Activated naive CD4-positive, alpha-beta T cell (primary cell): ENCODE results near the gene NRTN.

Experiments
- DNase-seq, 4 experiments: peaks; one replicate each; lab custom pipeline; 2025; lab: John Stamatoyannopoulos, UW

The NRTN gene

DNA sequence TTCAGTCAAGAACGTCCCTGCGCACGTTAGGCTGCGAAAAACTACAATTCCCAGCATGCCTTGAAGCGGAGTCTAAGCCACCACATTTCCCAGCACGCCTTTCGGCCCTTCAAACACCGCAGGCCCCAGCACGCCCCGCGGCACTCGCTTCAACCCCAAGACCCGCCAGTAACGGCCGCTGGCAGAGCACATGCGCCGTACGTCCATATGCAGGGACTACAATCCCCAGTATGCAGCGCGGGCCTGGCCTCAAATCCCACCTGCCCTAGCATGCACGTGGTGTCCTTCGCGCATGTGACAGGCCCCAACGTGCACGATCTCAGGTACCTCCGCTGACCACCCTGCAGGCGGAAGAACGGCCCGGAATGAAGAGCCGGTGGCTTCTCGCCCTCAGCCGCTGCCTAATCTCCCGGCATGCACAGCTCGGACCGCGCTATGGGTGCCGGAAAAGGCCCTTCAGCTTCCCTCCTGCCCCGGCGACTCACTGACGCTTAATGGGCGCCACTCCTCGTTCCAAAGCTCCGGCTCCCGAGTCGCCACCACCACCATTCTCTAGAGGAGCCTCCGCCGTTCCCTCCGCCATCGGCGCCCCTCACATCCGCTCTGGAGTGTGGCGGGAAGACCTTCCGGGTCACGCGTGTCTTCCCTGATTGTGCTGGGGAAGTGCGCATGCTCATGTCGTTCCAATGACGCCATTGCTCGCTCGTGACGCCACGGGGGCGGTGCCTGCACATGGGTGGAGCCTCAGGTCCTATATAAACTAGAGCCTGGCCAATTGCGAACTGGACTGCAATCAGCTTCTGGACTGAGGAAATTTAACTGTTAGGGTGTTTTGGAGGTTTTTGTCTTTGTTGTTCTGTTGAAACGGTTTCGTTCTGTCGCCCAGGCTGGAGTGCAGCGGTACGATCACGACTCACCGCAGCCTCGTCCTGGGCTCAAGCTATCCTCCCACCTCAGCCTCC lies 14.0 kb upstream of the NRTN start, which contains the start of gene DUS3L:
DUS3L (minus strand) TSS at position 605 of the 962 bp plus-strand sequence; CDS start at position 583, 22 bp downstream.
- peak; percentile 87 to 92 (median 88) for DNase-seq

GRCh38 chr19:5792224-5792623 lies 12.6 kb upstream of the NRTN start:
- DNase-seq: no peak

DNA sequence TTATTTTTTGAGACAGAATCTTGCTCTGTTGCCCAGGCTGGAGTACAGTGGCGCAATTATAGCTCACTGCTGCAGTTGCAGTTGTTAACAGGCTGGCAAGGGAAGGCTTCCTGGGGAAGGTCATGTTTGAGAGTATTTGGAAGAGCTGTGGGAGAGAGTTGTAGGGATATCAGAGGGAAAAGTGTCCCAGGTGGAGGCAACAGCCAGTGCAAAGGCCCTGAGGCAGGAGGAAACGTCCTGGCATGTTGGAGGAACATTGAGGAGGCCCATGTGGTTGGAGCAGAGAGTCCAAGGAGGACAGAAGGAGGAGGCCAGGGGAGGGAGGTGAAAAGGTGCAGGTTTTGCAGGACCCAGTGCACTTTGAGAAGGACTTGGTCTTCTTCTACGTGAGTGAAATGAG lies 11.7 kb upstream of the NRTN start:
- no peak for DNase-seq

- no peak for DNase-seq
Measured at GRCh38 chr19:5795382-5795919, 9.4 kb upstream of the NRTN start.

- no peak for DNase-seq
Measured at GRCh38 chr19:5798244-5798643, 6.6 kb upstream of the NRTN start.

DNA sequence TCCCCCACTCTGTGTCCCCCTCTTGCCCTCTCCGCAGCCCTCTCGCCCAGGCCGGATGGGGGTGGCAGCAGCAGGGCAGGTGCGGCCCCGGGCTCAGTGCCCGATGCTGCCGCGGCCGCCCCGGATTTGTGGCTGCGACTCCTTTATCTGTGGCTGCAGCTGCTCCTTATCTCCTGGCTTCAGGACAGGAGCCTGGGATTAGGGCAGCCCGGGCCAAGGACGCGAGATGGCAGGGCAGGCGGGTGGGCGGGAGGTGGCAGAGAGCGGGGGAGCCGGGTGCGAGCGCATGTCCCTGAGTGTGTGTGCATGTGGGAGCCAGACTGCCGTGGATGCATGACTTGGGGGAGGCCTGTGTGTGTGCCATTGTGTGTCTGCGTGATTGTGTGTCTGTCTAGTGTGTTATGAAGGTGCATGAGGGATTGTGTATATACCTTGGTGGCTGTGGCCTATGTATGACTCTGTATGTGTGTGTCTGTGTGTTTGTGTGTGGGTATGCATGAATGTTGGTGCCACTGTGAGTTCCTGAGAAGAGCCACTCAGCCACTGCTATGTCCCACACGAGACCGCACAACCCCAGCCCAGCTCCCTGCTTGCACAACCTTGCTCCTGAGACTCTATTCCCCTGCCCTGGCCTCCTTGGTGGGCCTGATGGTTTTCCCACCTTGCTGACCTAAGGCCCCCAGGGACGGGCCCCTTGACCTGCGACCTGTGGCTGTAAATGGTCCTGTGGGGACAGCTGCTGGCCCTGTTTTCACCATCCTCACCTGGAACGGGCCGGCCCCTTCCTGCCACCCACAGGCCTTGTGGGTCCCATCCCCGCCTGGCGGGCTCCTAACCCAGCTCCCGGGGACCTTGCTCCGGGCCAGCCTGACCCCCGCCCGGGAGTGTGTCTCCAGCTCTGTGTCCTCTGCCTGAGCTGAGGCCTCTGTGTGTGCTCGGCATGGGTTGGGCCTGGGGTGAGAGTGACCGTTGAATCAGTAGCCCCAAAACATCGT lies 5.3 kb upstream of the NRTN start:
- no peak for DNase-seq

GRCh38 chr19:5800361-5801270 lies 4.3 kb upstream of the NRTN start:
- DNase-seq: no peak

GRCh38 chr19:5801796-5802619 lies 2.9 kb upstream of the NRTN start:
- DNase-seq: no peak

DNA sequence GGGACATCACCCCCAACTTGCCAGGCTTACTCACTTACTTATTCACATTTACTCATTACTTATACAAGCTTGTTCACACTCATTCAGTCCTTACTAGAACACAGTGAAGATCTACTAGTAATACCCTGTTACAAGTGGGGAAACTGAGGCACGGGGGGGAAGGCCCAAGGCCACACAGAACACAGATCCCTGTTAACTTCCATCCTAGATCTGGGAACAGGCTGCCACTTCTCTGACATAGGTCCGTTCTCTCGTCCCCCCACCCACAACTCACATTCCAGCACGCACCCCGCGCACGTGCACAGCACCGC lies 1.5 kb upstream of the NRTN start:
- DNase-seq: no peak

GRCh38 chr19:5803752-5804515 lies 933 bp upstream of the NRTN start:
- peak; percentile 82 to 94 (median 90) for DNase-seq

GRCh38 chr19:5805462-5806132 lies 730 bp downstream of the NRTN start:
- DNase-seq: peak in 3 of 4 experiments; percentile 32 to 70 (median 33)

DNA sequence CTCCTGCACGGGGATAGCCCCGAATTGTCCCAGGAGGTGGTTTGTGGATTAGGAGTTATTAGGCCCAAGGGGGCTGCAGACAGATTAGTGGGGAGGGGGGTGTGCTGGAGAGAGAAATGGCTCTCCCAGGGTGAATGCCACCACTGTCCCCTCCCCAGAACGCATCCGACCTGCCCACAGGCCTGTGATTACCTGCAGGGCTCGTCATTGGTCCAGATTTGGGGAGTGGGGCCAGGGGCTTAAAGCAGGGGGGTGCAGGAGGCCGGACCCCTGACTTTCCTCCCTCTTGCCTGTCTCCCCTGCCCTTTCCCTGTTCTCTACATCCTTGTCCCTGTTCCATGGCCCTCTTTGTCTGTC lies 1.2 kb downstream of the NRTN start:
- DNase-seq: no peak

DNA sequence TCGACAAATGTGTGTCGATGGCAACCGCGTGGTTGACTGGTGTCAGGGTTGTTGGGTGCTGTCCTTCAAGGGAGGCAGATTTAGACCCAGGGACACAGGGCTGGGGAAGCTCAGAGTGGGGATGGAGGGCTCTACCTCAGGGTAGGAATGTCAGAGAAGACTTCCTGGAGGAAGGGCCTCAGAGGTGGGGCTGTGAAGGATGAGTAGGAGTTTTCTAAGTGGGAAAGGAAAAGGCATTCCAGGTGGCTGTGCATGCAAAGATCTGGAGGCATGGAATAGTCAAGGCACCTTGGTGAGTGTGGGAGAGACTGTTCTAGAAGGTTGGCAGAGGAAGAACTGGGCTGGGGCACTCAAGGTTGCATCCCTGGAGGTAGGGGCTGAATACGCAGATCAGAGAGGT lies 2.0 kb downstream of the NRTN start:
- DNase-seq: no peak

GRCh38 chr19:5808120-5808816 lies 3.4 kb downstream of the NRTN start:
- no peak for DNase-seq

GRCh38 chr19:5809053-5809452 lies 4.2 kb downstream of the NRTN start:
- DNase-seq: no peak

- DNase-seq: no peak
Measured at GRCh38 chr19:5809469-5809868, 4.6 kb downstream of the NRTN start.

DNA sequence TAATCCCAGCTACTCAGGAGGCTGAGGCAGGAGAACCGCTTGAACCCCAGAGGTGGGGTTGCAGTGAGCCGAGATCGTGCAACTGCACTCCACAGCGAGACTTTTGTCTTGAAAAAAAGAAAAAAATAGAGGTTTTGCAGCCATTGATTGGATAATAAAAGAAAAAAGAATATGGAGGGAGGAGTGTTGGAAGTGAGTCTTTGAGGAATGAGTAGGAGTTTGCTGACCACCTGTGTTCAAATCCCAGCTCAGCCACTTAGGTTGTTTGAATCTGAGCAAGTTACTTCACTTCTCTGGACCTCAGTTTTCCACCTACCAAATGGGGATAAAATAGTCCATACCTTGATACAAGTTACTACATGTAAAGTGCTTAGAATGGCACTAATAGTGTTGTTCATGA lies 6.2 kb downstream of the NRTN start:
- no peak for DNase-seq

- DNase-seq: no peak
Measured at GRCh38 chr19:5814123-5814851, 9.4 kb downstream of the NRTN start.
